ENCODE results near the gene XKR7. TPM values are rescaled to one million over a fixed set of nuclear protein-coding genes. Genes with fewer than 3 reads are reported as not detected.

Gene XKR7
- total and polyA plus RNA-seq, 2 donors (not counting 3 experiments of a cell fraction or from before 2014, with no cell fraction given) = 0.04 TPM; not detected in 1

DNA sequence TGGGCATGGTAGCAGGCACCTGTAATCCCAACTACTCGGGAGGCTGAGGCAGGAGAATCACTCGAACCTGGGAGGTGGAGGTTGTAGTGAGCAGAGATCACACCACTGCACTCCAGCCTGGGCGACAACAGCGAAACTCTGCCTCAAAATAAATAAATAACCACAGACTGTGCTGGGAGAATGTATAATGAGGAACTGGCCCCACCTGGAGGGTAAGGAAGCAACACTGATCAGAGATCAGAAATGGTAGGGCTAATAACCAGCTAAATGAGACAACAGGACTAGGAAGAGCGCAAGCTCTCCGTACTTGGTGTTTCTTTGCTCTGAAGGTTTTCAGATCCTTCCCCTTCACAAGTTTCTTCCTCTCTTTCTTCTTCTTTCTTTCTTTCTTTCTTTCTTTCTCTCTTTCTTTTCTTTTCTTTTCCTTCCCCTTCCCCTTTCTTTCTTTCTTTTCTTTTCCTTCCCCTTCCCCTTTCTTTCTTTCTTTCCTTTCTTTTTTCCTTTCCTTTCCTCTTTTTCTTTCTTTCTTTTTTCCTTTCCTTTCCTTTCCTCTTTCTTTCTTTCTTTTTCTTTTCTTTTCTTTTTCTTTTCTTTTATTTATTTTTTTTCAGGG lies 56.8 kb downstream of the XKR7 start:
- no peak for FAIRE-seq
- Histone ChIP-seq H3K4me1 (ENCODE audit: control insufficient read depth, extremely low read depth, insufficient read depth, low read length) (peaks cover 2% of the 10 kb centered on the region), H2AFZ (ENCODE audit: low read depth, low read length) (no peak overlapping the region), H3K4me3 (replicated peaks in 1 of 3; ENCODE audit: insufficient read depth in 1 of 3, low read depth in 1 of 3, low read length in 3 of 3) (no peak overlapping the region), H3K27ac (ENCODE audit: insufficient read depth, low read depth, low read length) (no peak overlapping the region), H3K9me3 (replicated peaks; ENCODE audit: control insufficient read depth, insufficient read depth, low read length) (no peaks in the 10 kb centered on the region), H3K4me2 (ENCODE audit: insufficient read depth, low read length) (no peak overlapping the region), H4K20me1 (replicated peaks; ENCODE audit: control insufficient read depth, extremely low read depth, insufficient read depth, low read length) (no peaks in the 10 kb centered on the region), H3K9me1 (replicated peaks; ENCODE audit: control insufficient read depth, extremely low read depth, insufficient read depth, low read length) (no peaks in the 10 kb centered on the region), H3K79me2 (ENCODE audit: control insufficient read depth, insufficient read depth, low read length) (no peaks in the 10 kb centered on the region), H3K27me3 (ENCODE audit: control insufficient read depth in 2 of 2, insufficient read depth in 2 of 2, low read length in 2 of 2) (no peaks in the 10 kb centered on the region), H3K9ac (replicated peaks; ENCODE audit: extremely low read depth, insufficient read depth, low read length) (no peak overlapping the region), H3K36me3 (ENCODE audit: control insufficient read depth in 2 of 2, extremely low read depth in 1 of 2, insufficient read depth in 2 of 2, low read length in 2 of 2) (no peaks in the 10 kb centered on the region)
- no TSS peak for BruUV-seq (replicated peaks)
- ChIA-PET POLR2A (no interaction called here), CTCF (interaction anchor here (0.7 to 1.0 kb wide), 2 partner anchors 73 to 172 kb away, joined by 3 to 5 read pairs; partner anchors contain the start of gene PDRG1)
- dilution Hi-C loops (cut with MboI; ENCODE audit: extremely low pct_ligation_motif_present, low sequenced_read_pairs) = no loop called here
- no peak for DNase-seq (ENCODE audit: low read depth, low spot score)
- TF ChIP-seq EZH2 (IDR thresholded peaks at IDR 0.05; ENCODE audit: borderline replicate concordance, low read depth, low read length, severe bottlenecking) (no peak), POLR2A (IDR thresholded peaks at IDR 0.05; ENCODE audit: low read depth, low read length) (no peak), FOS (IDR thresholded peaks at IDR 0.05; ENCODE audit: borderline replicate concordance, insufficient read depth, low read length) (no peak), MYC (IDR thresholded peaks at IDR 0.05; ENCODE audit: low read depth, low read length) (no peak), POLR2AphosphoS5 (IDR thresholded peaks at IDR 0.05; ENCODE audit: insufficient read depth, low read depth, low read length) (no peak), GATA2 (IDR thresholded peaks at IDR 0.05; ENCODE audit: insufficient read depth, insufficient read length, low read depth, low read length) (no peak), JUN (IDR thresholded peaks at IDR 0.05; ENCODE audit: borderline replicate concordance, insufficient read depth, insufficient read length, low read depth) (no peak)
- TF ChIP-seq, protein P1, sequence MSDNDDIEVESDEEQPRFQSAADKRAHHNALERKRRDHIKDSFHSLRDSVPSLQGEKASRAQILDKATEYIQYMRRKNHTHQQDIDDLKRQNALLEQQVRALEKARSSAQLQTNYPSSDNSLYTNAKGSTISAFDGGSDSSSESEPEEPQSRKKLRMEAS (IDR thresholded peaks at IDR 0.05; ENCODE audit: insufficient read depth, insufficient read length) = no peak
- intact Hi-C loops (cut with micrococcal nuclease) = no loop called here
